Vagina (tissue), 2 donors: ENCODE data around the gene BAZ2B. TPM values are rescaled to one million over a fixed set of nuclear protein-coding genes. Genes with fewer than 3 reads are reported as not detected.

Experiments used
- DNase-seq, 2 donors: peaks; one replicate each; pipeline ENCODE4 v3.0.0-alpha.2; 2017; ENCODE audit errors: extremely low spot score in 2 of 2
- H3K27ac ChIP-seq: fragments of 200-600 bp; sonication (generic); one replicate; pipeline ENCODE4 v1.5.1; 2019
- H3K27me3 ChIP-seq: fragments of 200-600 bp; sonication (generic); one replicate; pipeline ENCODE4 v1.5.1; 2019
- H3K36me3 ChIP-seq, 2 donors: fragments of 200-600 bp; sonication (generic); one replicate each; pipeline ENCODE4 v1.5.1; 2017 to 2019
- H3K4me1 ChIP-seq: fragments of 200-600 bp; sonication (generic); one replicate; pipeline ENCODE4 v1.5.1; 2019
- H3K4me3 ChIP-seq, 2 donors: fragments of 200-600 bp; sonication (generic); 1 replicate in 1 of 2; 2 replicates in 1 of 2; pipeline ENCODE4 v1.5.1; 2016 to 2019
- H3K9me3 ChIP-seq: fragments of 200-600 bp; sonication (generic); one replicate; pipeline ENCODE4 v1.5.1; 2019
- POLR2A ChIP-seq, 2 donors: fragments of 450-650 bp; IDR thresholded peaks; one replicate each; pipeline ENCODE4 v1.6.1; 2017; ENCODE audit warnings: antibody characterized with exemption in 2 of 2, mild to moderate bottlenecking in 2 of 2, moderate library complexity in 2 of 2
- POLR2AphosphoS5 ChIP-seq, 2 donors: sonication (generic); formaldehyde crosslinking; IDR thresholded peaks; one replicate each; pipeline ENCODE4 v1.9.0; 2017; ENCODE audit warnings: antibody characterized with exemption in 2 of 2, mild to moderate bottlenecking in 2 of 2, low read depth in 1 of 2; ENCODE audit not compliant: insufficient read depth in 1 of 2
- intact Hi-C: fragments of 100-400 bp; cut with DNase I; formaldehyde crosslinking; loops from one replicate; pipeline ENCODE4 v1.15.1; 2023
- total RNA-seq: library from RNA; depleted of rRNA; stranded (reverse); fragments of >200 nt; gene quantifications from one replicate; pipeline ENCODE4 v1.2.3, GENCODE V29; 2016
- TF ChIP-seq, protein P1 (sequence below), 3 experiments: fragments of 450-650 bp in 2 of 3; fragments of 200-600 bp in 1 of 3; sonication (generic) in 1 of 3; IDR thresholded peaks; one replicate each; pipeline ENCODE4 v1.5.1; 2017 to 2019; ENCODE audit warnings: antibody characterized with exemption in 3 of 3, mild to moderate bottlenecking in 2 of 3, moderate library complexity in 2 of 3

The BAZ2B gene
- total RNA-seq, 1 donor from 2014 or later, result 90.6 TPM

DNA sequence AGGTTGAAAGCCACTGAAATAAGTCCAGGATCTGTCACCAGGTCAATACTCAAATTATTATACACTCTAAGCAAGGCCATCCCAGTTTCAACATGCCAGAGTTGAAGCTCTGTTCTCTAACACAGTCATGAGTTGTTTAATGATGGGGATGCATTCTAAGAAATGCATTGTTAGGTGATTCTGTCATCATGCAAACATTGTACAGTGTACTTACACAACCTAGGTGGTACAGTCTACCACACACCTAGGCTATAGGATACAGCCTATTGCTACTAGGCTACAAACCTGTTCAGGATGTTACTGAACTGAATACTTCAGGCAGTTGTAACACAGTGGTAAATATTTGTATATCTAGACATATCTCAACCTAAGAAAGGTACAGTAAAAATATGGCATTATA is 162.2 kb downstream of the BAZ2B start:
- Histone ChIP-seq H3K9me3 (no peaks in the 10 kb centered on the region), H3K36me3 (no peaks in the 10 kb centered on the region), H3K27ac (no peak overlapping the region), H3K4me3 (no peak overlapping the region), H3K4me1 (peaks cover 12% of the 10 kb centered on the region), H3K27me3 (no peaks in the 10 kb centered on the region)
- DNase-seq, result no peak
- no peak for TF ChIP-seq POLR2AphosphoS5 (IDR thresholded peaks at IDR 0.05; ENCODE audit: insufficient read depth in 1 of 2, low read depth in 1 of 2)
- TF ChIP-seq, protein P1, sequence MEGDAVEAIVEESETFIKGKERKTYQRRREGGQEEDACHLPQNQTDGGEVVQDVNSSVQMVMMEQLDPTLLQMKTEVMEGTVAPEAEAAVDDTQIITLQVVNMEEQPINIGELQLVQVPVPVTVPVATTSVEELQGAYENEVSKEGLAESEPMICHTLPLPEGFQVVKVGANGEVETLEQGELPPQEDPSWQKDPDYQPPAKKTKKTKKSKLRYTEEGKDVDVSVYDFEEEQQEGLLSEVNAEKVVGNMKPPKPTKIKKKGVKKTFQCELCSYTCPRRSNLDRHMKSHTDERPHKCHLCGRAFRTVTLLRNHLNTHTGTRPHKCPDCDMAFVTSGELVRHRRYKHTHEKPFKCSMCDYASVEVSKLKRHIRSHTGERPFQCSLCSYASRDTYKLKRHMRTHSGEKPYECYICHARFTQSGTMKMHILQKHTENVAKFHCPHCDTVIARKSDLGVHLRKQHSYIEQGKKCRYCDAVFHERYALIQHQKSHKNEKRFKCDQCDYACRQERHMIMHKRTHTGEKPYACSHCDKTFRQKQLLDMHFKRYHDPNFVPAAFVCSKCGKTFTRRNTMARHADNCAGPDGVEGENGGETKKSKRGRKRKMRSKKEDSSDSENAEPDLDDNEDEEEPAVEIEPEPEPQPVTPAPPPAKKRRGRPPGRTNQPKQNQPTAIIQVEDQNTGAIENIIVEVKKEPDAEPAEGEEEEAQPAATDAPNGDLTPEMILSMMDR (IDR thresholded peaks at IDR 0.05), result no peak
- TF ChIP-seq POLR2A (IDR thresholded peaks at IDR 0.05), result no peak
- intact Hi-C loops, result no loop called here

DNA sequence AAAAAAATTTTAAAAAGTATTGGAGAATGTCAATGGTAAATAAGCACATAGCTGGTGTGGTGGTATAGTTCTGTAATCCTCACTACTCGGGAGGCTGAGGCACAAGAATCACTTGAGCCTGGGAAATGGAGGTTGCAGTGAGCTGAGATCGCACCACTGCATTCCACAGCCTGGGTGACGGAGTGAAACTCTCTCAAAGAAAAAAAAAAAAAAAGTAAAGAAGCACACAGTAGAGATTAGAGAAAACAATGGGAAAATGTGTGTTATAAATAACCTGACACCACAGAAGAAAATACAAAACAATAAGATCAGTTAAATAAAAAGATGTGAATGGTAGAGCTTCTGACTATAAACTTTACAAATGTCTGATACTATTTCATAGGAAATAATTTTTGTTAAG is 166.2 kb downstream of the BAZ2B start:
- intact Hi-C loops, result no loop called here
- H3K27me3 ChIP-seq, result no peaks in the 10 kb centered on the region
- H3K9me3 ChIP-seq, result no peaks in the 10 kb centered on the region
- no peak for DNase-seq
- no peaks in the 10 kb centered on the region for H3K4me1 ChIP-seq
- peaks cover 0 to 30% of the 10 kb centered on the region in 2 donors for H3K36me3 ChIP-seq
- H3K4me3 ChIP-seq, result no peak overlapping the region
- H3K27ac ChIP-seq, result no peak overlapping the region
- TF ChIP-seq, protein P1 (IDR thresholded peaks at IDR 0.05), result no peak

DNA sequence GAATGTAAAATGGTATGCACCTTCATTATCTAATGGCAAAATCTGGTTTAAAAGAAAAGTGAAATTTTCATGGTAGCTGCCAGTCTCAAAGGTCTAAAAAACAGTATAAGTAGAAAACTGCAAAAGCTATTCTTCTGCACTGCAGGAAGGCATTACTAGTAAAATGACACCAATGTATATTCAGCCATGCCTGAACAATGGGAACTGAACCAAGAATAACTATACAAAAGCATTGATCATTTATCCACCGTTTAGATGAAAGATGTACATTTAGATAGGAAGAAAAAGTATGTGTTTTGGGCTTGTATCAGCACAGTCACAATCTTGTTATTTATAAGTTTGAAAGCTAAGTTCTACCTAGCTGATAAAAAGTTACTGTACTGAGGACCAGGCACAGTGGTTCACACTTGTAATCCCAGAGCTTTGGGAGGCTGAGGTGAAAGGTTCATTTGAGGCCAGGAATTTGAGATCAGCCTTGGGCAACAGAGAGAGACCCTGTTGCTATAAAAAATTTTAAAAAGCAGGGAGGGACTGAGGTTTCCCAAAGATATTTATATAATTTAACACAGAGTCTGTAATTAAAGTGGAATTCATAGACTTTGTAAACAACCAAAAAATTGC is 166.7 kb downstream of the BAZ2B start:
- no peak overlapping the region for H3K27ac ChIP-seq
- TF ChIP-seq POLR2AphosphoS5 (IDR thresholded peaks at IDR 0.05; ENCODE audit: insufficient read depth in 1 of 2, low read depth in 1 of 2) (no peak), POLR2A (IDR thresholded peaks at IDR 0.05) (no peak)
- TF ChIP-seq, protein P1 (IDR thresholded peaks at IDR 0.05), result no peak
- H3K9me3 ChIP-seq, result no peaks in the 10 kb centered on the region
- no peak overlapping the region for H3K4me3 ChIP-seq
- no peaks in the 10 kb centered on the region for H3K4me1 ChIP-seq
- H3K27me3 ChIP-seq, result no peaks in the 10 kb centered on the region
- peaks cover 0 to 35% of the 10 kb centered on the region in 2 donors for H3K36me3 ChIP-seq
- no peak for DNase-seq
- intact Hi-C loops, result no loop called here

DNA sequence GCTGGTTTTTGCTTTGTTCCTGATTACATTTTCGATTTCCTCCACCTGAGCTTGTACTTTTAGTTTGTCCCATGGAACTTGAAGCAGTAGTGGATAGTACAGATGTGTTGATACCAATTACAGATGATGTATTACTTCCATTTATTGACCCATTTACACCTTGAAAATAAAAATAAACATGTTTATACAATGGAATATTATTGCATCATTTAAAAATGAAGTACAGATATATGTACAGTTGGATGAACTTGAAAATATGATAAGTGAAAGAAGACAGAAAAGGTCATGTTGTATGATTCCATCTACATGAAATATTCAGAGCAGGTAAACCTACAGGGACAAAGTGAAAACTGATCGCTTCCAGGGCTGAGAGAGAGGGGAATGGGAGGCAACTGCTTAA is 169.5 kb downstream of the BAZ2B start:
- peaks cover 0 to 47% of the 10 kb centered on the region in 2 donors for H3K36me3 ChIP-seq
- no peak overlapping the region for H3K27ac ChIP-seq
- no peaks in the 10 kb centered on the region for H3K4me1 ChIP-seq
- no peaks in the 10 kb centered on the region for H3K9me3 ChIP-seq
- no peaks in the 10 kb centered on the region for H3K27me3 ChIP-seq
- H3K4me3 ChIP-seq, result no peak overlapping the region
- no peak for DNase-seq
- intact Hi-C loops, result no loop called here
- TF ChIP-seq POLR2AphosphoS5 (IDR thresholded peaks at IDR 0.05; ENCODE audit: insufficient read depth in 1 of 2, low read depth in 1 of 2), result no peak
- TF ChIP-seq, protein P1 (IDR thresholded peaks at IDR 0.05), result no peak
- no peak for TF ChIP-seq POLR2A (IDR thresholded peaks at IDR 0.05)

DNA sequence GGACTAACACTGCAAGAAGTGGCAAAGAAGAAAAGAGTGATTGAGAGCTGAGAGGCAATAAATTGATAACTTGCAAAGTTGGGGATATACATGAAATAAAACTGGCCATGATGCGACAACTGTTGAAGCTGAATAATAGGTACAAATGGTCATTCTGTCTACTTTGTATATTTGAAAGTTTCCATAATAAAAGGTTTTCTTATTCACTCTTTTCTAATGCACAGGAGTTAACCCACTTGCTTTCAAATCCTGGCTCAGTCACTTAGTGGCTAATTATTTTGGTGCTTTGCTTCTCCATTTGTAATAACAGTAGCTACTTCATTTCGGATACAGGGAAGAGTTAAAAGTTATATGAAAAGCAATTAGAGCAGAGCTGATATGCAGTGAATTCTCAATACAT is 170.1 kb downstream of the BAZ2B start:
- no peaks in the 10 kb centered on the region for H3K27me3 ChIP-seq
- no peaks in the 10 kb centered on the region for H3K9me3 ChIP-seq
- H3K36me3 ChIP-seq, result peaks cover 0 to 47% of the 10 kb centered on the region in 2 donors
- no peak for DNase-seq
- H3K4me3 ChIP-seq, result no peak overlapping the region
- no peaks in the 10 kb centered on the region for H3K4me1 ChIP-seq
- no peak overlapping the region for H3K27ac ChIP-seq
- TF ChIP-seq POLR2A (IDR thresholded peaks at IDR 0.05) (no peak), POLR2AphosphoS5 (IDR thresholded peaks at IDR 0.05; ENCODE audit: insufficient read depth in 1 of 2, low read depth in 1 of 2) (no peak)
- TF ChIP-seq, protein P1 (IDR thresholded peaks at IDR 0.05), result no peak
- intact Hi-C loops, result no loop called here
